Hepatocyte (in vitro differentiated cells): ENCODE results near the gene MFN2. TPM values are rescaled to one million over a fixed set of nuclear protein-coding genes. Genes with fewer than 3 reads are reported as not detected.

Source experiments
- DNase-seq: peaks from one replicate; pipeline ENCODE4 v3.0.0-alpha.2; 2016; ENCODE audit warnings: low spot score
- H2AFZ ChIP-seq: fragments of 200-600 bp; sonication (generic); 2 replicates; pipeline ENCODE4 v1.6.0; 2016; ENCODE audit warnings: antibody characterized with exemption, mild to moderate bottlenecking
- H3K27ac ChIP-seq: fragments of 200-600 bp; sonication (generic); 2 replicates; pipeline ENCODE4 v1.5.1; 2016; ENCODE audit warnings: mild to moderate bottlenecking
- H3K27me3 ChIP-seq: fragments of 200-600 bp; sonication (generic); 2 replicates; pipeline ENCODE4 v1.6.1; 2016
- H3K36me3 ChIP-seq: fragments of 200-600 bp; sonication (generic); replicated peaks from 2 replicates; pipeline ENCODE4 v1.5.1; 2016; ENCODE audit warnings: low read depth; ENCODE audit not compliant: insufficient read depth
- H3K4me1 ChIP-seq: fragments of 200-600 bp; sonication (generic); 2 replicates; pipeline ENCODE4 v1.5.1; 2016; ENCODE audit warnings: mild to moderate bottlenecking, moderate library complexity; ENCODE audit not compliant: insufficient read depth
- H3K4me2 ChIP-seq: fragments of 200-600 bp; sonication (generic); 2 replicates; pipeline ENCODE4 v1.6.0; 2016
- H3K4me3 ChIP-seq: fragments of 200-600 bp; sonication (generic); 2 replicates; pipeline ENCODE4 v1.5.1; 2016; ENCODE audit warnings: mild to moderate bottlenecking
- H3K79me2 ChIP-seq: fragments of 200-600 bp; sonication (generic); 2 replicates; pipeline ENCODE4 v1.6.0; 2017; ENCODE audit warnings: mild to moderate bottlenecking
- H3K9me2 ChIP-seq: fragments of 200-600 bp; sonication (generic); replicated peaks from 2 replicates; pipeline ENCODE4 v1.6.0; 2017; ENCODE audit warnings: mild to moderate bottlenecking; ENCODE audit not compliant: insufficient read depth
- H3K9me3 ChIP-seq: fragments of 200-600 bp; sonication (generic); 2 replicates; pipeline ENCODE4 v1.5.1; 2016; ENCODE audit warnings: low read depth, mild to moderate bottlenecking
- H4K20me1 ChIP-seq: fragments of 200-600 bp; sonication (generic); 2 replicates; pipeline ENCODE4 v1.6.0; 2016; ENCODE audit warnings: mild to moderate bottlenecking; ENCODE audit not compliant: insufficient read depth, poor library complexity, severe bottlenecking
- CTCF ChIP-seq: fragments of 200-600 bp; sonication (generic); IDR thresholded peaks from 2 replicates; pipeline ENCODE4 v1.5.1; 2016; ENCODE audit warnings: antibody characterized with exemption, mild to moderate bottlenecking; ENCODE audit not compliant: poor library complexity
- EZH2 ChIP-seq: fragments of 200-600 bp; sonication (generic); IDR thresholded peaks from 2 replicates; pipeline ENCODE4 v1.6.1; 2016; ENCODE audit warnings: antibody characterized with exemption, mild to moderate bottlenecking, borderline replicate concordance
- EZH2phosphoT487 ChIP-seq: fragments of 200-600 bp; sonication (generic); IDR thresholded peaks from one replicate; pipeline ENCODE4 v1.6.1; 2018; ENCODE audit warnings: antibody characterized with exemption, mild to moderate bottlenecking, low read depth, moderate library complexity; ENCODE audit not compliant: unreplicated experiment, severe bottlenecking
- WGBS: methylation state at CpG from one replicate; pipeline ENCODE4 v1.1.6; 2016; ENCODE audit warnings: low lambda C conversion rate; ENCODE audit errors: missing lambda C conversion rate; 5-methylcytosine and 5-hydroxymethylcytosine counted together
- polyA plus RNA-seq: library from polyadenylated mRNA; unstranded; fragments of >200 nt; fragmentation: Nextera tagmentation; extraction: Ambion mirVana; gene quantifications from 2 replicates; pipeline ENCODE4 v1.2.1, GENCODE V29; 2016
- total RNA-seq: library from RNA; depleted of rRNA; stranded (reverse); fragments of >200 nt; gene quantifications from 2 replicates; pipeline ENCODE4 v1.2.3, GENCODE V29; 2014

MFN2 gene
- total and polyA plus RNA-seq, 2 experiments from 2014 or later = 43.1 to 54.3 TPM

DNA sequence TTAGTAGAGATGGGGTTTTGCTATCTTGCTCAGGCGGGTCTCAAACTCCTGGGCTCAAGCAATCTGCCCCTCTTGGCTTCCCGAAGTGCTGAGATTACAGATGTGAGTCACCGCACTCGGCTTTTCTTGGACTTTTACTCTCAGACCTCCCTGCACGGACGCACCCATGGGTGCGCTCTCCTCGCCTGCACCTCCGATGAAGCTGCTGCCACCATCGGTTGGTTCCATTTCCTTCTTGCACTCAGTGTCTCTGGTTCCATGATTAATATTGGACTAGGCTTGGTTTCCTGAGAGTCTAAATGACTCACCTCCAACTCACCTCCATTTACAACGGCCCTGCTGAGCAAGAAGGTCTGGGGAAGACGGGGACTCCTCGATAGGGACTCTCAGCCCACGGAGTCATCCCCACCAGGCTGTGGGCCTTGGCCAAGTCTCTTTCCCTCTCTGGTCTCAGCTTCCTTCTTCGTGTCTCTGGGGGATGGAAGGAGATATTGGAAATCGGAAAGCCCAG, 76.1 kb downstream of the MFN2 start:
- Histone ChIP-seq H3K36me3 (no peaks in the 10 kb centered on the region), H3K9me3 (no peaks in the 10 kb centered on the region), H3K4me1 (peaks cover 13% of the 10 kb centered on the region), H3K27me3 (peaks cover 15% of the 10 kb centered on the region), H4K20me1 (no peaks in the 10 kb centered on the region), H3K79me2 (no peaks in the 10 kb centered on the region), H3K4me3 (no peak overlapping the region), H3K27ac (no peak overlapping the region), H3K9me2 (no peaks in the 10 kb centered on the region), H3K4me2 (no peak overlapping the region), H2AFZ (no peak overlapping the region)
- 87% methylated on average over 16 of the region's 16 CpGs for WGBS
- TF ChIP-seq EZH2 = no peak
- TF ChIP-seq CTCF = no peak
- TF ChIP-seq EZH2phosphoT487 = no peak
- DNase-seq = no peak

DNA sequence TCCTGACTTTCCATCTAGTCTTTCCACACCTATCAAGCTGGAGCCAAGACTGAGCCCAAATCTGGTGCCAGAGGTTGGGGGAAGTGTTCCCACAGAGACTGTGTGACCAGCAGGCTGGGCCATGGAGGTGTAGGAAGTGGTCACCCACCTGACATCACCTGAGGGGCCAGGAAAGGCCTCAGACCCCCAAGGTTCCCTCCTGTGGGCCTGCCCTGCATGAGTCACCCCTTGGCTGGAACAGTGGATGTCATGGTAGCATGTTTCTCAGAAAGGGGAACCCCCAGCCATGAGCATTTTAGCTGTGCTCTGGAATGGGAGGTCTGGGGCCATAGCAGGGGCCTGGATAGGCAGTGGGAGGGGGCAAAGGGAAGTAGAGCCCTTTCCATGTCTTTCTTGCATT, 77.1 kb downstream of the MFN2 start:
- no peaks in the 10 kb centered on the region for H3K36me3 ChIP-seq
- TF ChIP-seq CTCF = no peak
- no peak for TF ChIP-seq EZH2
- no peak for TF ChIP-seq EZH2phosphoT487

GRCh38 chr1:12057940-12058687, 77.9 kb downstream of the MFN2 start:
- Histone ChIP-seq H3K4me1 (no peaks in the 10 kb centered on the region), H3K9me3 (no peaks in the 10 kb centered on the region), H3K9me2 (no peaks in the 10 kb centered on the region), H4K20me1 (no peaks in the 10 kb centered on the region), H3K4me3 (no peak overlapping the region), H3K27ac (no peak overlapping the region), H3K4me2 (no peak overlapping the region), H3K27me3 (peaks cover 26% of the 10 kb centered on the region), H2AFZ (no peak overlapping the region), H3K79me2 (no peaks in the 10 kb centered on the region), H3K36me3 (no peaks in the 10 kb centered on the region)
- 97% methylated on average over 4 of the region's 4 CpGs for WGBS
- no peak for TF ChIP-seq EZH2phosphoT487
- no peak for DNase-seq

More for the DNA sequence above, 77.1 kb downstream of the MFN2 start:
- no peak overlapping the region for H3K27ac ChIP-seq
- no peak overlapping the region for H2AFZ ChIP-seq
- no peak for DNase-seq
- no peaks in the 10 kb centered on the region for H4K20me1 ChIP-seq
- H3K79me2 ChIP-seq = no peaks in the 10 kb centered on the region
- H3K9me2 ChIP-seq = no peaks in the 10 kb centered on the region
- H3K4me1 ChIP-seq = peaks cover 6% of the 10 kb centered on the region
- H3K27me3 ChIP-seq = peaks cover 21% of the 10 kb centered on the region
- H3K9me3 ChIP-seq = no peaks in the 10 kb centered on the region
- no peak overlapping the region for H3K4me2 ChIP-seq
- H3K4me3 ChIP-seq = no peak overlapping the region

DNA sequence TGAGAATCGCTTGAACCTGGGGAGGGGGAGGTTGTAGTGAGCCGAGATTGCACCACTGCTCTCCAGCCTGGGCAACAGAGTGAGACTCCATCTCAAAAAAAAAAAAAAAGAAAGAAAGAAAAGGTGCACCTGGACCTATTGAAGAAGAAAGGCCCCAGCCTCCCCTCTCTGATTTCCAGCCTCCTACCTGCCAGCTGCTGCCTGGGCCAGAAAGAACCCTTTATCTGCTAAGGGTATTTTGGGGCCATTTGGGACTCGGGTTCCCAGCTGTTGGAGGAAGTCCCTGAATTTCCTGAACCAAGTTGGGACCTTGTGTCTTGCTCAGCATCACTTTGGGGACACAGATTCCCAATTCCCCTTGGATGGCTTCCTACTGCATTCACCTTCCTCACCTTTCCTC, 79.0 kb downstream of the MFN2 start:
- Histone ChIP-seq H3K9me2 (no peaks in the 10 kb centered on the region), H3K9me3 (no peaks in the 10 kb centered on the region), H3K27ac (no peak overlapping the region), H2AFZ (no peak overlapping the region), H3K4me1 (peaks cover 4% of the 10 kb centered on the region), H3K79me2 (no peaks in the 10 kb centered on the region), H3K4me3 (no peak overlapping the region), H3K4me2 (no peak overlapping the region), H3K27me3 (peaks cover 37% of the 10 kb centered on the region), H3K36me3 (no peaks in the 10 kb centered on the region), H4K20me1 (no peaks in the 10 kb centered on the region)
- DNase-seq = no peak
- WGBS = 79% methylated on average over 3 of the region's 3 CpGs
- no peak for TF ChIP-seq EZH2phosphoT487
- no peak for TF ChIP-seq EZH2
- no peak for TF ChIP-seq CTCF
